ENCODE results near the gene AKAP5. TPM values are rescaled to one million over a fixed set of nuclear protein-coding genes. Genes with fewer than 3 reads are reported as not detected.

Gene AKAP5
- total and polyA plus RNA-seq, 2 experiments from 2014 or later = 0.60 to 9.4 TPM

GRCh38 chr14:64438181-64438841, 27.0 kb upstream of the AKAP5 start:
- no peak overlapping the region for H2AFZ ChIP-seq
- no peaks in the 10 kb centered on the region for H3K79me2 ChIP-seq
- 44% methylated on average over 3 of the region's 3 CpGs for WGBS (ENCODE audit: low lambda C conversion rate, missing lambda C conversion rate)
- peak; percentile 49 for DNase-seq (ENCODE audit: low spot score)
- no peaks in the 10 kb centered on the region for H4K20me1 ChIP-seq (ENCODE audit: insufficient read depth, poor library complexity, severe bottlenecking)
- no peak overlapping the region for H3K4me3 ChIP-seq
- H3K27me3 ChIP-seq = no peaks in the 10 kb centered on the region
- TF ChIP-seq CTCF (IDR thresholded peaks at IDR 0.05; ENCODE audit: poor library complexity) = no peak
- TF ChIP-seq EZH2 (IDR thresholded peaks at IDR 0.05; ENCODE audit: borderline replicate concordance) = no peak
- TF ChIP-seq EZH2phosphoT487 (IDR thresholded peaks at IDR 0.05; ENCODE audit: low read depth, severe bottlenecking, unreplicated experiment) = no peak
- H3K9me3 ChIP-seq (ENCODE audit: low read depth) = no peaks in the 10 kb centered on the region
- H3K36me3 ChIP-seq (replicated peaks; ENCODE audit: insufficient read depth, low read depth) = no peaks in the 10 kb centered on the region
- H3K4me2 ChIP-seq = peak overlapping the region; percentile 47
- H3K4me1 ChIP-seq (ENCODE audit: insufficient read depth) = peaks cover 9% of the 10 kb centered on the region
- H3K9me2 ChIP-seq (replicated peaks; ENCODE audit: insufficient read depth) = no peaks in the 10 kb centered on the region
- H3K27ac ChIP-seq = peak overlapping the region; percentile 92

GRCh38 chr14:64439141-64439540, 26.2 kb upstream of the AKAP5 start:
- H3K27me3 ChIP-seq = no peaks in the 10 kb centered on the region
- 92% methylated on average over 6 of the region's 6 CpGs for WGBS (ENCODE audit: low lambda C conversion rate, missing lambda C conversion rate)
- no peaks in the 10 kb centered on the region for H4K20me1 ChIP-seq (ENCODE audit: insufficient read depth, poor library complexity, severe bottlenecking)
- H3K36me3 ChIP-seq (replicated peaks; ENCODE audit: insufficient read depth, low read depth) = no peaks in the 10 kb centered on the region
- no peak for TF ChIP-seq EZH2phosphoT487 (IDR thresholded peaks at IDR 0.05; ENCODE audit: low read depth, severe bottlenecking, unreplicated experiment)
- no peaks in the 10 kb centered on the region for H3K9me3 ChIP-seq (ENCODE audit: low read depth)
- H3K27ac ChIP-seq = peak overlapping the region; percentile 92
- no peak overlapping the region for H2AFZ ChIP-seq
- no peak for DNase-seq (ENCODE audit: low spot score)
- H3K4me2 ChIP-seq = peak overlapping the region; percentile 9
- H3K9me2 ChIP-seq (replicated peaks; ENCODE audit: insufficient read depth) = no peaks in the 10 kb centered on the region
- no peak overlapping the region for H3K4me3 ChIP-seq
- no peaks in the 10 kb centered on the region for H3K79me2 ChIP-seq
- H3K4me1 ChIP-seq (ENCODE audit: insufficient read depth) = peaks cover 9% of the 10 kb centered on the region

- Histone ChIP-seq H3K4me2 (no peak overlapping the region), H3K4me3 (no peak overlapping the region), H3K27ac (no peak overlapping the region), H3K9me3 (ENCODE audit: low read depth) (no peaks in the 10 kb centered on the region), H3K79me2 (no peaks in the 10 kb centered on the region), H3K4me1 (ENCODE audit: insufficient read depth) (peaks cover 9% of the 10 kb centered on the region), H3K27me3 (no peaks in the 10 kb centered on the region), H3K9me2 (replicated peaks; ENCODE audit: insufficient read depth) (no peaks in the 10 kb centered on the region), H4K20me1 (ENCODE audit: insufficient read depth, poor library complexity, severe bottlenecking) (no peaks in the 10 kb centered on the region), H3K36me3 (replicated peaks; ENCODE audit: insufficient read depth, low read depth) (no peaks in the 10 kb centered on the region), H2AFZ (no peak overlapping the region)
- no peak for TF ChIP-seq EZH2phosphoT487 (IDR thresholded peaks at IDR 0.05; ENCODE audit: low read depth, severe bottlenecking, unreplicated experiment)
- no peak for TF ChIP-seq CTCF (IDR thresholded peaks at IDR 0.05; ENCODE audit: poor library complexity)
- TF ChIP-seq EZH2 (IDR thresholded peaks at IDR 0.05; ENCODE audit: borderline replicate concordance) = no peak
- DNase-seq (ENCODE audit: low spot score) = no peak
- 99% methylated on average over 3 of the region's 3 CpGs for WGBS (ENCODE audit: low lambda C conversion rate, missing lambda C conversion rate)
Measured at GRCh38 chr14:64440494-64440893, 24.8 kb upstream of the AKAP5 start.

- Histone ChIP-seq H4K20me1 (ENCODE audit: insufficient read depth, poor library complexity, severe bottlenecking) (no peaks in the 10 kb centered on the region), H3K9me2 (replicated peaks; ENCODE audit: insufficient read depth) (no peaks in the 10 kb centered on the region), H3K79me2 (no peaks in the 10 kb centered on the region), H3K4me2 (no peak overlapping the region), H3K27ac (no peak overlapping the region), H3K9me3 (ENCODE audit: low read depth) (no peaks in the 10 kb centered on the region), H2AFZ (no peak overlapping the region), H3K4me3 (no peak overlapping the region), H3K4me1 (ENCODE audit: insufficient read depth) (peaks cover 9% of the 10 kb centered on the region), H3K27me3 (no peaks in the 10 kb centered on the region), H3K36me3 (replicated peaks; ENCODE audit: insufficient read depth, low read depth) (no peaks in the 10 kb centered on the region)
- 84% methylated on average over 17 of the region's 17 CpGs for WGBS (ENCODE audit: low lambda C conversion rate, missing lambda C conversion rate)
- peak; percentile 15 for DNase-seq (ENCODE audit: low spot score)
- TF ChIP-seq EZH2 (IDR thresholded peaks at IDR 0.05; ENCODE audit: borderline replicate concordance) (no peak), CTCF (IDR thresholded peaks at IDR 0.05; ENCODE audit: poor library complexity) (no peak), EZH2phosphoT487 (IDR thresholded peaks at IDR 0.05; ENCODE audit: low read depth, severe bottlenecking, unreplicated experiment) (no peak)
Measured at GRCh38 chr14:64442300-64442988, 22.9 kb upstream of the AKAP5 start.

Measured in hepatocyte (in vitro differentiated cells).